HepG2 (cell line): ENCODE measurements around the gene SLC5A10. TPM values are rescaled to one million over a fixed set of nuclear protein-coding genes. Genes with fewer than 3 reads are reported as not detected.

Experiments used
- ATAD3A ChIP-seq: sonication (generic); formaldehyde crosslinking; IDR thresholded peaks from 2 replicates; pipeline ENCODE4 v1.4.0; 2020; ENCODE audit warnings: missing genetic modification reagents
- GFI1 ChIP-seq: sonication (generic); formaldehyde crosslinking; IDR thresholded peaks from 2 replicates; pipeline ENCODE4 v1.5.0; 2020; ENCODE audit warnings: missing genetic modification reagents, mild to moderate bottlenecking, borderline replicate concordance
- JUND ChIP-seq: sonication (generic); formaldehyde crosslinking; IDR thresholded peaks from 2 replicates; pipeline ENCODE4 v1.8.0; 2022; ENCODE audit warnings: mild to moderate bottlenecking, missing genetic modification reagents
- MBNL3 ChIP-seq: fragments of 250-450 bp; sonication (Bioruptor Pico); conservative IDR thresholded peaks from 2 replicates; pipeline ENCODE4 v1.8.0; 2022; ENCODE audit warnings: mild to moderate bottlenecking, inconsistent platforms
- PAWR ChIP-seq: sonication (generic); formaldehyde crosslinking; IDR thresholded peaks from 2 replicates; pipeline ENCODE4 v1.4.0; 2020; ENCODE audit warnings: missing genetic modification reagents, mild to moderate bottlenecking, borderline replicate concordance
- PLRG1 ChIP-seq: fragments of 450-650 bp; conservative IDR thresholded peaks from 2 replicates; pipeline ENCODE4 v1.6.1; 2016
- THYN1 ChIP-seq: sonication (generic); formaldehyde crosslinking; IDR thresholded peaks from 2 replicates; pipeline ENCODE4 v1.8.1; 2023; ENCODE audit warnings: low read depth, mild to moderate bottlenecking, moderate library complexity, missing genetic modification reagents, borderline replicate concordance
- ZNF205 ChIP-seq: IDR thresholded peaks from 2 replicates; pipeline ENCODE4 v1.6.1; 2018; ENCODE audit warnings: missing biosample characterization, missing genetic modification reagents
- ZNF558 ChIP-seq: sonication (generic); formaldehyde crosslinking; IDR thresholded peaks from 2 replicates; pipeline ENCODE4 v1.9.0; 2022; ENCODE audit warnings: mild to moderate bottlenecking, missing genetic modification reagents, borderline replicate concordance
- ZNF564 ChIP-seq: sonication (generic); formaldehyde crosslinking; IDR thresholded peaks from 2 replicates; pipeline ENCODE4 v1.8.1; 2023; ENCODE audit warnings: mild to moderate bottlenecking, missing genetic modification reagents
- ZNF724P ChIP-seq: sonication (generic); formaldehyde crosslinking; IDR thresholded peaks from 2 replicates; pipeline ENCODE4 v1.8.0; 2022; ENCODE audit warnings: missing genetic modification reagents, borderline replicate concordance
- polyA plus RNA-seq, 8 experiments: library from polyadenylated mRNA; depleted of rRNA in 3 of 8; stranded (reverse) in 7 of 8; unstranded in 1 of 8; fragments of >200 nt; fragmentation: Illumina TruSeq in 4 of 8; extraction: Trizol in 4 of 8; gene quantifications; 2 replicates each; pipeline versions ENCODE4 v1.2.1 to v1.2.3, GENCODE V29; 2011 to 2016; ENCODE audit warnings: low read depth in 4 of 8, missing spikeins in 1 of 8, mixed read lengths in 1 of 8; ENCODE audit not compliant: insufficient read depth in 1 of 8
- total RNA-seq, 5 experiments: library from RNA; depleted of rRNA; stranded (reverse); fragments of >200 nt; fragmentation: Illumina TruSeq; extraction: Trizol; gene quantifications; 2 replicates each; pipeline ENCODE4 v1.2.3, GENCODE V29; 2016; ENCODE audit warnings: low read depth in 1 of 5
- TF ChIP-seq, protein P1 (sequence below): sonication (generic); formaldehyde crosslinking; IDR thresholded peaks from 2 replicates; pipeline ENCODE4 v1.4.0; 2020; ENCODE audit warnings: missing genetic modification reagents, borderline replicate concordance
- TF ChIP-seq, protein P2 (sequence below): sonication (generic); formaldehyde crosslinking; IDR thresholded peaks from 2 replicates; pipeline ENCODE4 v1.8.0; 2022; ENCODE audit warnings: missing genetic modification reagents, mild to moderate bottlenecking, inconsistent platforms, borderline replicate concordance
- TF ChIP-seq, protein P3 (sequence below): sonication (generic); formaldehyde crosslinking; IDR thresholded peaks from 2 replicates; pipeline ENCODE4 v1.5.0; 2020; ENCODE audit warnings: mild to moderate bottlenecking, missing genetic modification reagents, borderline replicate concordance

The SLC5A10 gene
- total and polyA plus RNA-seq, 2 of the 13 experiments (the other 11 are each of a cell fraction or from before 2014, with no cell fraction given), result 0.05 TPM; not detected in 1

DNA sequence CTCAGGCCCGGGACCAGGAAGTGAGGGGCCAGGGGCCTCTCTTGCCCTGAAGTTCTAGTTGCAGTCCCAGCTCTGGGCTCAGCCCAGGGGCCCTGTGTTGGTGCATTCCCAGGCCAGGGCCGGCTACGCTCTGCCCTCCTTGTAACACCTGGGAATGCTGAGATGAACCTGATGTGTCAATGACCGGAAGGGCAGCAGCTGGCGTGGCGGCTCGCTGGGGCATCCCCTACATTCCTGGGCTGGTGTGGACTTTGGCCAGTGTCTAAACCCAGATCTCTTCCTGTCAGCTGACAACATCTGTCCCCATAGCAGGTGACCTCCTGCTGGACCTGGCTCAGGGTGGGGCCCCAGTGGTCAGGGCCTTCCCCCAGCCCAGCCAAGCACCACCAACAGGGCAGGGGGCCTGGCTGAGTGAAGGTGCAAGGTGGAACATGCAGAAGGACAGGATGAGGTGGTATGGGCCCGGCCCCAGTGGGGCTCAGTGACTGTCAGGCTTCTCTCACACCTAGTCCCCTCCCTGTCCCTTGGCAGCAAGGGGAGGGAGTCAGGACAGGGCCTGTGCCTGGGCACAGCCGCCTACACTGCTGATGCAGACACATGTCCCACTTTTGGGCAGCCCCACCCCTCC, 36.7 kb downstream of the SLC5A10 start (continued):
- TF ChIP-seq, protein P1, sequence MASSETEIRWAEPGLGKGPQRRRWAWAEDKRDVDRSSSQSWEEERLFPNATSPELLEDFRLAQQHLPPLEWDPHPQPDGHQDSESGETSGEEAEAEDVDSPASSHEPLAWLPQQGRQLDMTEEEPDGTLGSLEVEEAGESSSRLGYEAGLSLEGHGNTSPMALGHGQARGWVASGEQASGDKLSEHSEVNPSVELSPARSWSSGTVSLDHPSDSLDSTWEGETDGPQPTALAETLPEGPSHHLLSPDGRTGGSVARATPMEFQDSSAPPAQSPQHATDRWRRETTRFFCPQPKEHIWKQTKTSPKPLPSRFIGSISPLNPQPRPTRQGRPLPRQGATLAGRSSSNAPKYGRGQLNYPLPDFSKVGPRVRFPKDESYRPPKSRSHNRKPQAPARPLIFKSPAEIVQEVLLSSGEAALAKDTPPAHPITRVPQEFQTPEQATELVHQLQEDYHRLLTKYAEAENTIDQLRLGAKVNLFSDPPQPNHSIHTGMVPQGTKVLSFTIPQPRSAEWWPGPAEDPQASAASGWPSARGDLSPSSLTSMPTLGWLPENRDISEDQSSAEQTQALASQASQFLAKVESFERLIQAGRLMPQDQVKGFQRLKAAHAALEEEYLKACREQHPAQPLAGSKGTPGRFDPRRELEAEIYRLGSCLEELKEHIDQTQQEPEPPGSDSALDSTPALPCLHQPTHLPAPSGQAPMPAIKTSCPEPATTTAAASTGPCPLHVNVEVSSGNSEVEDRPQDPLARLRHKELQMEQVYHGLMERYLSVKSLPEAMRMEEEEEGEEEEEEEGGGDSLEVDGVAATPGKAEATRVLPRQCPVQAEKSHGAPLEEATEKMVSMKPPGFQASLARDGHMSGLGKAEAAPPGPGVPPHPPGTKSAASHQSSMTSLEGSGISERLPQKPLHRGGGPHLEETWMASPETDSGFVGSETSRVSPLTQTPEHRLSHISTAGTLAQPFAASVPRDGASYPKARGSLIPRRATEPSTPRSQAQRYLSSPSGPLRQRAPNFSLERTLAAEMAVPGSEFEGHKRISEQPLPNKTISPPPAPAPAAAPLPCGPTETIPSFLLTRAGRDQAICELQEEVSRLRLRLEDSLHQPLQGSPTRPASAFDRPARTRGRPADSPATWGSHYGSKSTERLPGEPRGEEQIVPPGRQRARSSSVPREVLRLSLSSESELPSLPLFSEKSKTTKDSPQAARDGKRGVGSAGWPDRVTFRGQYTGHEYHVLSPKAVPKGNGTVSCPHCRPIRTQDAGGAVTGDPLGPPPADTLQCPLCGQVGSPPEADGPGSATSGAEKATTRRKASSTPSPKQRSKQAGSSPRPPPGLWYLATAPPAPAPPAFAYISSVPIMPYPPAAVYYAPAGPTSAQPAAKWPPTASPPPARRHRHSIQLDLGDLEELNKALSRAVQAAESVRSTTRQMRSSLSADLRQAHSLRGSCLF (CRISPR knock-in tag), result no peak
- TF ChIP-seq ZNF724P (CRISPR knock-in tag) (peak; percentile 87), PAWR (CRISPR knock-in tag) (no peak), JUND (CRISPR knock-in tag) (peak; percentile 79), ATAD3A (no peak), ZNF558 (CRISPR knock-in tag) (no peak), THYN1 (CRISPR knock-in tag) (no peak), GFI1 (peak; percentile 88; the same call in 1 of the 2 replicates), MBNL3 (CRISPR knock-in tag) (no peak), ZNF564 (CRISPR knock-in tag) (no peak), ZNF205 (CRISPR knock-in tag) (peak; percentile 95), PLRG1 (no peak)
- TF ChIP-seq, protein P2, sequence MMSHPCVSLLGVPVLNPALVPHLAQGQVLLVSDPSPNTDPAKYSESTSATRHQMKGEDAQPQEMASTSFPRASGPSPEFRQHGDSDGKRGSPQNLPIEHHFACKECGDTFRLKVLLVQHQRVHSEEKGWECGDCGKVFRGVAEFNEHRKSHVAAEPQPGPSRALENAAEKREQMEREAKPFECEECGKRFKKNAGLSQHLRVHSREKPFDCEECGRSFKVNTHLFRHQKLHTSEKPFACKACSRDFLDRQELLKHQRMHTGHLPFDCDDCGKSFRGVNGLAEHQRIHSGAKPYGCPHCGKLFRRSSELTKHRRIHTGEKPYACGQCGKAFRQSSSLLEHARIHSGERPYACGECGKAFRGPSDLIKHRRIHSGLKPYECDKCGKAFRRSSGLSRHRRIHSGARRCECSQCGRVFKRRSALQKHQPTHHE (CRISPR knock-in tag), result peak; percentile 75; the same call in 1 of the 2 replicates
- TF ChIP-seq, protein P3, sequence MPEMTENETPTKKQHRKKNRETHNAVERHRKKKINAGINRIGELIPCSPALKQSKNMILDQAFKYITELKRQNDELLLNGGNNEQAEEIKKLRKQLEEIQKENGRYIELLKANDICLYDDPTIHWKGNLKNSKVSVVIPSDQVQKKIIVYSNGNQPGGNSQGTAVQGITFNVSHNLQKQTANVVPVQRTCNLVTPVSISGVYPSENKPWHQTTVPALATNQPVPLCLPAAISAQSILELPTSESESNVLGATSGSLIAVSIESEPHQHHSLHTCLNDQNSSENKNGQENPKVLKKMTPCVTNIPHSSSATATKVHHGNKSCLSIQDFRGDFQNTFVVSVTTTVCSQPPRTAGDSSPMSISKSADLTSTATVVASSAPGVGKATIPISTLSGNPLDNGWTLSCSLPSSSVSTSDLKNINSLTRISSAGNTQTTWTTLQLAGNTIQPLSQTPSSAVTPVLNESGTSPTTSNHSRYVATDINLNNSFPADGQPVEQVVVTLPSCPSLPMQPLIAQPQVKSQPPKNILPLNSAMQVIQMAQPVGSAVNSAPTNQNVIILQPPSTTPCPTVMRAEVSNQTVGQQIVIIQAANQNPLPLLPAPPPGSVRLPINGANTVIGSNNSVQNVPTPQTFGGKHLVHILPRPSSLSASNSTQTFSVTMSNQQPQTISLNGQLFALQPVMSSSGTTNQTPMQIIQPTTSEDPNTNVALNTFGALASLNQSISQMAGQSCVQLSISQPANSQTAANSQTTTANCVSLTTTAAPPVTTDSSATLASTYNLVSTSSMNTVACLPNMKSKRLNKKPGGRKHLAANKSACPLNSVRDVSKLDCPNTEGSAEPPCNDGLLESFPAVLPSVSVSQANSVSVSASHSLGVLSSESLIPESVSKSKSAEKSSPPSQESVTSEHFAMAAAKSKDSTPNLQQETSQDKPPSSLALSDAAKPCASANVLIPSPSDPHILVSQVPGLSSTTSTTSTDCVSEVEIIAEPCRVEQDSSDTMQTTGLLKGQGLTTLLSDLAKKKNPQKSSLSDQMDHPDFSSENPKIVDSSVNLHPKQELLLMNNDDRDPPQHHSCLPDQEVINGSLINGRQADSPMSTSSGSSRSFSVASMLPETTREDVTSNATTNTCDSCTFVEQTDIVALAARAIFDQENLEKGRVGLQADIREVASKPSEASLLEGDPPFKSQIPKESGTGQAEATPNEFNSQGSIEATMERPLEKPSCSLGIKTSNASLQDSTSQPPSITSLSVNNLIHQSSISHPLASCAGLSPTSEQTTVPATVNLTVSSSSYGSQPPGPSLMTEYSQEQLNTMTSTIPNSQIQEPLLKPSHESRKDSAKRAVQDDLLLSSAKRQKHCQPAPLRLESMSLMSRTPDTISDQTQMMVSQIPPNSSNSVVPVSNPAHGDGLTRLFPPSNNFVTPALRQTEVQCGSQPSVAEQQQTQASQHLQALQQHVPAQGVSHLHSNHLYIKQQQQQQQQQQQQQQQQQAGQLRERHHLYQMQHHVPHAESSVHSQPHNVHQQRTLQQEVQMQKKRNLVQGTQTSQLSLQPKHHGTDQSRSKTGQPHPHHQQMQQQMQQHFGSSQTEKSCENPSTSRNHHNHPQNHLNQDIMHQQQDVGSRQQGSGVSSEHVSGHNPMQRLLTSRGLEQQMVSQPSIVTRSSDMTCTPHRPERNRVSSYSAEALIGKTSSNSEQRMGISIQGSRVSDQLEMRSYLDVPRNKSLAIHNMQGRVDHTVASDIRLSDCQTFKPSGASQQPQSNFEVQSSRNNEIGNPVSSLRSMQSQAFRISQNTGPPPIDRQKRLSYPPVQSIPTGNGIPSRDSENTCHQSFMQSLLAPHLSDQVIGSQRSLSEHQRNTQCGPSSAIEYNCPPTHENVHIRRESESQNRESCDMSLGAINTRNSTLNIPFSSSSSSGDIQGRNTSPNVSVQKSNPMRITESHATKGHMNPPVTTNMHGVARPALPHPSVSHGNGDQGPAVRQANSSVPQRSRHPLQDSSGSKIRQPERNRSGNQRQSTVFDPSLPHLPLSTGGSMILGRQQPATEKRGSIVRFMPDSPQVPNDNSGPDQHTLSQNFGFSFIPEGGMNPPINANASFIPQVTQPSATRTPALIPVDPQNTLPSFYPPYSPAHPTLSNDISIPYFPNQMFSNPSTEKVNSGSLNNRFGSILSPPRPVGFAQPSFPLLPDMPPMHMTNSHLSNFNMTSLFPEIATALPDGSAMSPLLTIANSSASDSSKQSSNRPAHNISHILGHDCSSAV (CRISPR knock-in tag), result 0 out of 2 replicates have a peak, but pooled peaks have one; percentile 69
